ENCODE results near the gene PIK3CB.
"Not testable (repeated sequence)": the region's sequence is repeated elsewhere in the genome, so short reads cannot be mapped to it uniquely, and the experiment has no call there.

Gene PIK3CB

DNA sequence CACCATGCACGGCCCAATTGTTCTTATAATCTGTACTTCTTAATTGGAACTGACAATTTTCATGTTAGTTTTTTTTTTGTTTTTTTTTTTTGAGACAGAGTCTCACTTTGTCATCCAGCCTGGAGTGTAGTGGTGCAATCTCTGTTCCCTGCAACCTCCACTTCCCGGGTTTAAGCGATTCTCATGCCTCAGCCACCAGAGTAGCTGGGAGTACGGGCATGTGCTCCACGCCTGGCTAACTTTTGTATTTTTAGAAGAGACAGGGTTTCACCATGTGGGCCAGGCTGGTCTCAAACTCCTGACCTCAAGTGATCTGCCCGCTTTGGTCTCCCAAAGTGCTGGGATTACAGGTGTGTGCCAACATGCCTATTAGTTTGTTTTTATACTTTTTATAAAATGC lies 153.8 kb downstream of the PIK3CB start:
- not testable (repeated sequence) for DNase-seq (ENCODE audit: low spot score)

GRCh38 chr3:138678874-138679392 lies 155.8 kb downstream of the PIK3CB start:
- DNase-seq (ENCODE audit: low spot score) = no peak

DNA sequence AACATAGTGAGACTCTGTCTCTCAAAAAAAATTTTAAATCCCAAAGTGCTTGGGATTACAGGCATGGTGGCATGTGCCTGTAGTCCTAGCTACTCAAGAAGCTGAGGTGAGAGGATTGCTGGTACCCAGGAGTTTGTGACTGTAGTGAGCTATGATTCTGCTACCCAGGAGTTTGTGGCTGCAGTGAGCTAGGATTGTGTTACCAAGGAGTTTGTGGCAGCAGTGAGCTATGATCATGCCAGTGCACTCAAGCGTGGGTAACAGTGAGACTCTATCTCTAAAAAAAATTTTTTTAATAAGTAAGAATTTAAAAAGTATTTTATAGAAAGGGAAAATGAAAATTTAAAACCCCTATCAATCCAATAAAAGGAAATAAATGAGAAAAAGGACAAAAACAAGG lies 156.6 kb downstream of the PIK3CB start:
- DNase-seq (ENCODE audit: low spot score) = no peak

DNA sequence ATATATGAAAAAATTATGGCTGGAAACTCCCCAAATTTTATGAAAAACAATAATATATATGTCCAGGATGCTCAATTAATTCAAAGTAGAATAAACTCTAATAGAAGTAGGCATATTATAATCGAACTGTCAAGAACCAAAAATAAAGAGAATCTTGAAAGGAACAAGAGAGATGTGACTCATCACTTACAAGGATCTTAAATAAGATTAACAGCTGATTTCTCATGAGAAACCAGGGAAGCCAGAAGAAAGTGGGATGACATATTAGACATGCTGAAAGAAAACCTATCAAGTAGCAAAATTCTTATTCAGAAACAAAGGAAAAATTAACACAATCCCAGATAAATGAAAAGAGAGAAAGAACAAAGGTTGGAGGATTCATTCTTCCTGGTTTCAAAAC lies 159.3 kb downstream of the PIK3CB start:
- no peak for DNase-seq (ENCODE audit: low spot score)

- DNase-seq (ENCODE audit: low spot score) = no peak
Observed at GRCh38 chr3:138673641-138674530, 160.8 kb downstream of the PIK3CB start.

DNA sequence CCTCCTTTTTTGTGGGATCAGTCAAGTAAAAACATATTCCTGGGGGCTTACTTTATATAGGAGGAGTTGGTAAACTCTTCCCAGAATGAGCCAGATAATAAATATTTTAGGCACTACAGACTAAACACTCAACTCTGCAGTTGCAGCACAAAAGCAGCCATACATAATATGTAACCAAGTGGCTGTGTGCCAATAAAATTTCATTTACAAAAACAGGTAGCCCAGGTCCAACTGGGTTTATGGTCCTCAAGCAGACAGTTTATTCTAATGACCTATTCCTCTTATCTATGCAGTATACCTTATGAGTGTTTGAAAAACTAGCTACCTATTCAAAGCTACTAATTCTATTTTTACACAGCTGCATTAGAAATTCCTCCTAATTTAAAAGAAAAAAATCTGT lies 164.3 kb downstream of the PIK3CB start:
- DNase-seq (ENCODE audit: low spot score) = no peak

DNA sequence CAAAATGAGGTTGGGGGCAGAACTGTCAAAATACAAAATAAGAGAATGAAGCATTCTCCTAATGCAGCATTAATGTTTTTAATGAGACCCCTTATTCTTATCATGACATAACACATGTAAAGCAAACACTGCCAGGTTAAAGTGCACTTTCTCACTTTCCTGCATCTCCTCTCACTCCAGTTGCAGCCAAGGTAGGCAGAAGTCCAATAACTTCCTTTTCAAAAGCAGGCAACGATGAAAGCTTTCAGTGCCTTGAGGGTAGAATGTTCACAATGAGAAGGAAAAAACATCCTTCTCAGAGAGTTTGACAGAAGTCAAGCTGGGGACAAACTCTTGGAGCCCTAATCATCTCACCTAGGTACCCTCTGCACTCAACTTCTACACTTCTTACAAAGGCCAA lies 166.6 kb downstream of the PIK3CB start:
- DNase-seq (ENCODE audit: low spot score) = no peak

DNA sequence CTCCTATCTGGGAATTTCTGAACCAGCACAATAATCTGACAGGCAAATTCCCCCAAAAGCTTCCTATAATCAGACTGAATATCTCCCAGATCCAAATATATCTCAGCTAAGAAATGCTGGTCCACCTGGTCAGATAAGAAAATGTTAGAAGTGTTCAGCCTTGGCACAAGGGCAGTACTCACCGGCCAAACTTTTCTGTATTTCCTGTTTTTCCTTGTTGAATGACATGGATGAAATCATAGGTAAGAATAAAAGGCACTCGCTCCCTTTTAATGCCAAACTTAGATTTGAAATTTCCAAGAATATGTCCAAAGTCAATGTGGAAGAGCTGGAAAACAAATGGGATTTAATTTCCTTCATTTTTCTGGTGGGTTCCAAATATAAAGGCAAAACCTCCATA lies 177.2 kb downstream of the PIK3CB start:
- DNase-seq (ENCODE audit: low spot score) = no peak

GRCh38 chr3:138653567-138653966 lies 181.2 kb downstream of the PIK3CB start:
- no peak for DNase-seq (ENCODE audit: low spot score)

DNA sequence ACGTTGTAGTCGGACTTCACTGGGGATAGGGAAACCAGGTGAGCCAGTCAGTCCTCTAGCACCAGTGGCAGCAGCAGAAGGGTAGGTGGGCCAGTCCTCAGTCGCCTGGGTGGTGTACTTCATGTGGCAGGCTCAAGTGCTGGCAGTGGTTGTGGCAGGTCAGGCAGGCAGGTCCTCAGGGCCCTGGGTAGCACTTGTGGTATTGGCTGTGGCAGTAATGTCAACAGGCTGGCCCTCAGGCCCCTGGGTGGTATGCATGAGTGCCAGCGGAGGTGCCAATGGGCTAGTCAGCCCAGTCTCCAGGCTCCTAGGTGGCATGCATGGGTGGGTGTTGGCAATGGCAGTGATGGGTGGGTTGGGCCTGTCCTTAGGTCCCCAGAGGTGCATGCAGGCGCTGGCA lies 185.6 kb downstream of the PIK3CB start:
- DNase-seq (ENCODE audit: low spot score) = no peak

GRCh38 chr3:138646513-138646912 lies 188.2 kb downstream of the PIK3CB start:
- DNase-seq (ENCODE audit: low spot score) = no peak

- no peak for DNase-seq (ENCODE audit: low spot score)
Observed at GRCh38 chr3:138646008-138646407, 188.7 kb downstream of the PIK3CB start.

DNA sequence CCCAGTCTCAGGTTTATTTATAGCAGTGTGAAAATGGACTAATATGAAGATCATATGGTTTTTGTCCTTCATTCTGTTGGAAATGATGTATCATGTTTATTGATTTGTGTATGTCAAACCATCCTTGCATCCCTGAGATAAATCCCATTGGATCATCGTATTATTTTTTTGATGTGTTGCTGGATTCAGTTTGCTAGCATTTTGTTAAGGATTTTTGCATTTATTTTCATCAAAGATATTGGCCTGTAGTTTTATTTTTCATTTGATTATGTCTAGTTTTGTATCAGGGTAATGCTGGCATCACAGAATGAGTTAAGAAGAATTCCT lies 191.8 kb downstream of the PIK3CB start:
- no peak for DNase-seq (ENCODE audit: low spot score)

- DNase-seq (ENCODE audit: low spot score) = no peak
Observed at GRCh38 chr3:138642226-138642926, 192.4 kb downstream of the PIK3CB start.

DNA sequence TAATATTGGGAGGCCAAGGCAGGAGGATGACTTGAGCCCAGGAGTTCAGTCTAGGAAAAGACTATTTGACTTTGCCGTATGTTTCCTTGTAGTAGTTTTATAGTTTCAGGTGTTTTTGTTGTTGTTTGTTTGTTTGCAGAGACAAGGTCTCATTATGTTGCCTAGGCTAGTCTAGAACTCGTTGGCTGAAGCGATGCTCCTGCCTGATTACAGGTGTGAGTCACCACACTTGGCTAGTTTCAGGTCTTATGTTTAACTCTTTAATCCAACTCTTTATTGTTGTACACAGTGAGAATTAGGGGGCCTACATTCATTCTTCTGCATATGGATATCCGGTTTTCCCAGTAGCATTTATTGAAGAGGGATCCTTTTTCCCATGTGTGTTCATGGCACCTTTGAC lies 194.2 kb downstream of the PIK3CB start:
- DNase-seq (ENCODE audit: low spot score) = no peak

DNA sequence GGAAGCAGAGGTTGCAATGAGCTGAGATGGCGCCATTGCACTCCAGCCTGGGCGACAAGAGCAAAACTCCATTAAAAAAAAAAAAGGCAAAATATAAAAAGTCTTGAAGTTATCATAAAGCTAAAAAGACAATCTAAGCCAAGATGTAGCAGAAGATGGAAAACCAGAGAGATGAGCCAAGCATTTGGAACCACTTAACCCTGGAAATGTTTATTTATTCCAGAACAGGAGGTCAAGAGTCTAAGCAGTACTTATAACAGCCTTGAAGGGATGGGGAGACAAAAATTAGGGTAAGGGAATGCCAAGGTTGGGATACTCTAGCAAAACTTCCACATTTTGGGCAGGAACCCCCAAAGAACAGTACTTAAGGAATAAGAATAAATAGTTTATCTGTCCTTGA lies 196.1 kb downstream of the PIK3CB start:
- no peak for DNase-seq (ENCODE audit: low spot score)

DNA sequence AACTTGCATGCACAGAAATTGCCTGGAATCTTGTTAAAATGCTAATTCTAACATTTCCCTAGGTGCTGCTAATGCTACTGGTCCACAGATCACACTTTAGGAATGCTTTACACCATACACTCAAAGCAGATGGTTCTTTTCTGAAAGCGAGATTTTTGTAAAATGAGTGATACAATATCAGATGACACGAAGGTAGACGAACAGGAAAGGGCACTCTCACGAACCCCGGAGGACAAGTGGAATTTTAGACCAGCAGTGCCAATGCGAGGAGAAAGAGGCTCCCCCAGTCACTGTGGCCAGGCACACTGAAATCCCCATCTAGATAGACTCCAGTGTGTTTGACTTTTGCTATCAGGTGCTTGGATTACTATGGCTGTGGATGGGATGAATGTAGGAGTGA lies 205.2 kb downstream of the PIK3CB start:
- DNase-seq (ENCODE audit: low spot score) = no peak

GRCh38 chr3:138625707-138626365 lies 208.9 kb downstream of the PIK3CB start:
- peak; percentile 20 for DNase-seq (ENCODE audit: low spot score)

DNA sequence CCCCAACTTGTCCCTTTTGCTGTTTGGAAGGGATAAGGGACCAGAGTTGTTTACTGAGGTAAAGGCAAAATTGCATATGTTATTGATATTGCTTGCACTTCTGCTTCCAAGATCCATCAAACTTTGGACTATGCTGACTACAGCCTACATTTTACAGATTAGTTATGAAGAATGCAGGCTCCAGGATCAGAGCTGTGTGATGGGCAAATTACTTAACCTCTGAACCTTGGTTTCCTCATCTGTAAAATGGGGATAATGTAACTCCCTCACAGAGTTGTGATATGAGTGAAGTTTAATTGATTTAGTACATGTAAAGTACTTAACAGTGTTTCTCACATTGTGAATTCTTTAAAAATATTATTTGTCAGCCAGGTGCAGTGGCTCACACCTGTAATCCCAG lies 210.2 kb downstream of the PIK3CB start:
- DNase-seq (ENCODE audit: low spot score) = no peak

GRCh38 chr3:138620431-138620830 lies 214.3 kb downstream of the PIK3CB start:
- no peak for DNase-seq (ENCODE audit: low spot score)

GRCh38 chr3:138615462-138615861 lies 219.3 kb downstream of the PIK3CB start:
- DNase-seq (ENCODE audit: low spot score) = no peak

- no peak for DNase-seq (ENCODE audit: low spot score)
Observed at GRCh38 chr3:138609898-138610266, 224.8 kb downstream of the PIK3CB start.
